Activated CD8-positive, alpha-beta memory T cell treated with anti-CD3 and anti-CD28 coated beads for 24 hours (primary cell): ENCODE measurements around the gene ALG1.
"Not testable (repeated sequence)": the region's sequence is repeated elsewhere in the genome, so short reads cannot be mapped to it uniquely, and the experiment has no call there.

Source experiments
- DNase-seq: peaks from one replicate; pipeline ENCODE4 v3.0.0-alpha.2; 2020

The ALG1 gene, protein sequence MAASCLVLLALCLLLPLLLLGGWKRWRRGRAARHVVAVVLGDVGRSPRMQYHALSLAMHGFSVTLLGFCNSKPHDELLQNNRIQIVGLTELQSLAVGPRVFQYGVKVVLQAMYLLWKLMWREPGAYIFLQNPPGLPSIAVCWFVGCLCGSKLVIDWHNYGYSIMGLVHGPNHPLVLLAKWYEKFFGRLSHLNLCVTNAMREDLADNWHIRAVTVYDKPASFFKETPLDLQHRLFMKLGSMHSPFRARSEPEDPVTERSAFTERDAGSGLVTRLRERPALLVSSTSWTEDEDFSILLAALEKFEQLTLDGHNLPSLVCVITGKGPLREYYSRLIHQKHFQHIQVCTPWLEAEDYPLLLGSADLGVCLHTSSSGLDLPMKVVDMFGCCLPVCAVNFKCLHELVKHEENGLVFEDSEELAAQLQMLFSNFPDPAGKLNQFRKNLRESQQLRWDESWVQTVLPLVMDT

GRCh38 chr16:5071681-5072333 is at the start of gene ALG1:
TSS of gene ALG1 (plus strand) at chr16:5071843. CDS start at chr16:5071850, 7 bp downstream.
- DNase-seq = peak; percentile 96

DNA sequence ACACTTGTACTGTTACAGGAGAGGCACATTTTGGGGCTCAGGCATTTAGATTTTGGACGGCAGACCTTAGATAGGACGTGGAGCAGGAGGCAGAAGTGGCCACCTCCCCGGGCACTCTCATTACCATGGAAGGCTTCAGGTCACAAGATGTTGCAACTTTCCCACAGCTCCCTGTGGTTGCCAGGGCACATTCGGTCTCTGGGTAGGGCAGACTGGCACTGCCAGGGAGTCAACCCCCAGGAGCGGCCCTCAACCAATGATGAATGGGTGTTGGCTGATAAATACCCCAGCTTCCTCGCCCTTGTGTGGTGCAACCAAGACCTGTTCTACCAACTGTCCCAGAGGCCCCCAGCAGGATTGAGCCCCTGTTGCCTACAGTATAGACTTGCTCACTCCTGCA is 49.1 kb upstream of the ALG1 start:
- DNase-seq = no peak

DNA sequence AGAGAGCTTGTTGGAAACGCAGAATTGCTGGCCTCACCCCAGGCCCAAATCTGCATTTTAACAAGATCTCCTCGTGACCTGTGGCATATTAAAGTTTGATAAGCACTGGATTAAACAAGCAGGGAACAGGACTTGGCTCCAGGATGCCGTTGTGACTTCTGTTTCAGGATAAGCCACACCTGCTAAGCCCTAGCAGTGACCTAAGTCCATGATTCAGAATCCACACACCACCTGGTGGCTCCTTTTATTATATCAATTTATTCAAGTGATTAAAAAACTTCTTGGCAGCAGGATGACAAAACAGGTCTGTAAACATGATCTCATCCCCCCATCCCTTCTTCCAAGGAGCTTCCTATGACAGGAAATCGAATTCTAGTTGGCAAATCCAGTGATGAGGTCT is 47.0 kb upstream of the ALG1 start:
- DNase-seq = no peak

GRCh38 chr16:5025171-5025632 is 46.4 kb upstream of the ALG1 start:
- no peak for DNase-seq

DNA sequence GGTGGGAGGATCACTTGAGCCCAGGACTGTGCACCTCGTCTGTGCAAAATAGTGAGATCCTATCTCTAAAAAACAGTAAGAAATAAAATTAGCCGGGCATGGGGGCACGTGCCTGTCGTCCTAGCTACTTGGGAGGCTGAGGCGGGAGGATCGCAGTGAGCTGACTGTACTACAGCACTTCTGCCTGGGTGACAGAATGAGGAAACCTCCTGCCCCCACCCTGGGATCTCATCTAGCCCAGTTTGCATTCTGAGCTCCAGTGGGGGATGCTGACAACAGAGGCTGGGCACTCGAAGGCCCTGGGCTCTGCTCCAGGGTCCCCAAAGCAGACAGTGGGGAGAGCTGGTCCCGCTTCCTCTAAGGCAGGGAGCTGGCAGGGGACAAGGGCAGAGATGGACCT is 45.0 kb upstream of the ALG1 start:
- DNase-seq = no peak

DNA sequence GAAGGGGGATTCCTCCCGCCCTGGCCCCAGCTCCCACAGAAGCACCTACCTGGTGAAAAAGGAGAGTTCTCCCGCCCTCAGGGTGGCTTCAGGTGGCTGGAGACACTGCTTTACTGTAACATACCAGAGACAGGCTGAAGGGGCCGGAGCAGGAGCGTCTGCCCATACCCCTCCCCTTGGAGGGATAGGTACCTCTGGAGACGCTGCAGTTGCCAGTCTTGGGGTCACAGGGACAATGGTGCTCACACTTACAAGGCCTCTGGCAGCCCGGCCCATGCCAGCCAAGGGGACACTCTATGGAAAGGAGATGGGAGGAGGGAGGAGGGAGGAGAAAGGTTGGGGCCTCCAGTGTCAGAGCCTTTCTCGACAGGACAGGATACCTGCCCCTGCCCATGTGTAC is 44.6 kb upstream of the ALG1 start:
- DNase-seq = no peak

- no peak for DNase-seq
These were observed 43.9 kb upstream of the ALG1 start for GRCh38 chr16:5027575-5028235.

GRCh38 chr16:5028950-5029475 is 42.6 kb upstream of the ALG1 start:
- DNase-seq = no peak

- no peak for DNase-seq
These were observed 41.3 kb upstream of the ALG1 start for GRCh38 chr16:5030251-5030870.

GRCh38 chr16:5031601-5032000 is 40.0 kb upstream of the ALG1 start:
- DNase-seq = no peak

GRCh38 chr16:5032748-5033167 is 38.9 kb upstream of the ALG1 start:
- DNase-seq = no peak

- DNase-seq = peak; percentile 93
These were observed 38.1 kb upstream of the ALG1 start, which contains the start of gene NAGPA for GRCh38 chr16:5033256-5034166. TSS of gene NAGPA (minus strand) at chr16:5033935. CDS start at chr16:5033914, 21 bp downstream.

DNA sequence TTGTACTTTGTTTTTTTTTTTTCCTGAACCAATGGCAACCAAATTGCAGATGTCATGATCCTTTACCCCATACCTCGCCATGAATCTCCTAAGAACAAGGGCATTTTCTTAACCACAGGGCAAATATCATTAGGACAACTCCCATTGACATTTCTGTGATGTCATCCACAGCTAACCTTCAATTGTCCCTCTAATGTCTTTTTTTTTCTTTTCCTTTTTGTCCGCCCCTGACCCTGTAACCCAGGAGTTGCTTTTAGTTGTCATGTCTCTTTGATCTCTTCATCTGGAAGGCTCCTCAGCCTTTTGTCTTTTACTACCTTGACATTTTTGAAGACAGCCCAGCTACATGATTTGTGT is 37.5 kb upstream of the ALG1 start:
- DNase-seq = no peak

DNA sequence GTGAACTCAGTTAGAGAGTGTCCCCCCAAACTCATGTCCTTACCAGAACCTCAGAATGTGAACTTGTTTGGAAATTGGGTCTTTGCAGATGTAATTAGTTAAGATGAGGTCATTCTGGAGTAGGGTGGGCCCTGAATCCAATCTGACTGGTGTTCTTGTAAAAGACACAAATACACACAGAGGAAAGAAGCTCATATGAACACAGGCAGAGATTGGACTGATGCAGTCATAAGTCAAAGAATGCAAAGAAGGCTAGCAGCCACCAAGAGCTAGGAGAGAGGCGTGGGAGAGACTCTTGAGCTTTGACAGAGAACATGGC is 35.8 kb upstream of the ALG1 start:
- DNase-seq = no peak

- no peak for DNase-seq
These were observed 35.2 kb upstream of the ALG1 start for GRCh38 chr16:5036228-5037156.

- no peak for DNase-seq
These were observed 31.2 kb upstream of the ALG1 start for GRCh38 chr16:5040451-5040850.

DNA sequence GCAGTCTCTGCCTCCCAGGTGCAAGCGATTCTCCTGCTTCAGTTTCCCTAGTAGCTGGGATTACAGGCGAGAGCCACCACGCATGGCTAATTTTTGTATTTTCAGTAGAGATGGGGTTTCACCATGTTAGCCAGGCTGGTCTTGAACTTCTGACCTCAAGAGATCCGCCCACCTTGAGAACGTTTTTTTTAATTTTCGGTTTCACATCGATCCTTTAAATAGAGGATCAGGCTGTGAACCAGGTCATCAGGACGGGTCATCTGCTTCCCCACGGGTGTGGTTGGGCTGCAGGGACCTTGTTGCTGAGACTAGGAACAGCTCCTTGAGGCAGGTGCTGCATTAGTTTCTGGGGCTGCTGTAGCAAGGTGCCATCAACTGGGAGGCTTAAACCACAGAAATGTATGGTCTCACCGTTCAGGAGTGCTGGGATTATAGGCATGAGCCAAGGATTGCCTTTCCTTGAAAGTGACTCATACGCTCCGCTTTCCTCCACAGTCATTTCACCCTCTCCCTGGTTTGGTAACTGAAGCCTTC is 30.0 kb upstream of the ALG1 start:
- no peak for DNase-seq

- DNase-seq = no peak
These were observed 29.0 kb upstream of the ALG1 start for GRCh38 chr16:5042574-5043171.

DNA sequence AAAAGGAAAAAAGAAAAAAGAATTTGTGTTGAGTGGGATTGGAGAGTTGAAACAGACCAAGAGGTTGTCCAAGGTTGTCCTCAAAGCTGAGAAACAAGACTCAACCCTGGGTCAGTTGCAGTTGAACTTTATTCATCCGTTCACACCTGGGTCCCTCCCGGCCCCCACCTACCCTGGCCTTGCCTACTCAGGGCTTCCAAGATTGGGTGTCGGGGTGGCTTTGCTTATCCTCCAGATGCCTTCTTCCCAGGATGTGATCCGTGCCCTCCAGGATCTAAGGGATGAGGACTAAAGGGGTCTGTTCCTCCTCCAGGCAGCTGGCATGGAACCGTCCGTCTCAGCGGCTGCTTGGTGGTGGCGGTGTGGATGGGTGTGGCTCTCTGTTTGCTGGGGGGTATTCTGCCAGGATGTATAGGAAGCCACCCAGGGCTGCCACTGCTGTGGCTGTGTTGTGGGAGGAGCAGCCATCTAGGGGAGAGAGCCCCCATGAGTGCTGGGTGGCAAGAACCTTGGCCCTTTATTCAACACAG is 27.6 kb upstream of the ALG1 start:
- no peak for DNase-seq

DNA sequence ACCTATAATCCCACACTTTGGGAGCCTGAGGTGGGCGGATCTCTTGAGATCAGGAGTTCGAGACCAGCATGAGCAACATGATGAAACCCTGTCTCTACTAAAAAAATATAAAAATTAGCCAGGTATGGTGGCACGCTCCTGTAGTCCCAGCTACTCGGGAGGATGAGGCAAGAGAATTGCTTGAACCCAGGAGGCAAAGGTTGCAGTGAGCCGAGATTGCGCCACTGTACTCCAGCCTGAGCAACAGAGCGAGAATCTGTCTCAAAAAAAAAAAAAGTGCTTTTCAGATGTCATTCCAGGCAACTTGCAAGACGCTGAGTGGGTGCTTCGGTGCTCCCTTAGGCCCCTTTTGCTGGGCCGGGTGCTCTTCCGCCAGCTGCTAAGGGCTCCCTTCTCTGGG is 27.1 kb upstream of the ALG1 start:
- DNase-seq = not testable (repeated sequence)
